DMS79 (cell line): ENCODE measurements around the gene COL25A1.

Experiments
- DNase-seq: peaks from one replicate; lab custom pipeline; 2025; lab: John Stamatoyannopoulos, UW

Gene COL25A1

GRCh38 chr4:109214622-109215301 is 87.7 kb downstream of the COL25A1 start:
- DNase-seq = no peak

DNA sequence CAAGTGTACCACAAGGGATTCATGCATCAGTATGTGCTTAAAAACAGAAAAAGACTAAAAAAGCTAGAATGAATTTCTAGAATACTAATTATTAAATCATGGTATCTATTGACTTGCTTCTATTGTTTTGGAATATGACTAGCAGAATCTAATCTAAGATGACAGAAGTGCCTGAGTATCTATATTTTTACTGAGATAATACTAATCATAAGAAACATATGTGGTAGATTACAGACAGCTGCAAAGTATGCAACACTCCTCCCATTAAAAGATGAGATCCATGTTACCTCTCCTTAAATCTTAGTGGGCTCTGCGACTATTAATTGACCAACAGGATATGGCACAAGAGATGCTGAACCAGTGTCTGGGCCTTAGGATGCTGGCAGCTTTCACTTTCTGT is 89.4 kb downstream of the COL25A1 start:
- no peak for DNase-seq

- no peak for DNase-seq
These were observed 90.8 kb downstream of the COL25A1 start for GRCh38 chr4:109211671-109212070.

- no peak for DNase-seq
These were observed 92.8 kb downstream of the COL25A1 start for GRCh38 chr4:109209647-109210046.

DNA sequence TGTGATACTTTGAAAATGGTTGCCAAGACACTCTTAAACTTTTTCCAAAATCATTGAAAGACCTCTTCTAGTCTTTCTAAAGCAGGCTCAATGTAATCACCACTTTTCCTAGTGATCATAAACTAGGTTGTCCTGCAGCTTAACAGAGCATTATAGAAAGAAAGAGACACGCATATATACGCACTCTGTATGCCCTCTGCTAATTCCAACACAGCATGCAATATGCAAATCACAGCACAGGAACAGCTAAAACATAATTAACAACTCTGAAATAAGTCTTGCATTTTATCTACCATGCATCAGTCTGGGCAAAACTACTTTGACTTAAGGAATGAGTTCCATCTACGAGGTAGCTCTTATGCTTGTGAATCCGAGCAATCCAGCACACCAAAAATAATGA is 94.6 kb downstream of the COL25A1 start:
- no peak for DNase-seq

DNA sequence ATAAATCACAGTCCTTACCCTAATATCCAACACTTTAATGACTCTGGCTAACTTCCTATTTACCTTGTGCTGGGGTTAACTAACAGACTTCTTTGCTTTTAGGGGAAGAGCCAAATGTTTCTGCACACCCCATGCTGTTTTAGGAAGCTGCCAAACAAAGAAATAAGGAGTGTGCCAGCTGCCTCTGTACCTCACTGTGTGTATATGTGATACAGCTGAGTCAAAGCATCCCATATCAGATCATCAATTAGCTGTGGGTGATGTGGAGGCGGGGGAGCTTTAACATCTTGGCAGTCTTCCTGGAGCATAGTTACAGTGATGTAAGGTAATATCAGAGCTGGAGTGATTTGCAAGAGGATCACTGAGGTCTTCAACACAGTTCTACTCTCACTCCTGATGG is 95.4 kb downstream of the COL25A1 start:
- no peak for DNase-seq

GRCh38 chr4:109206620-109207019 is 95.8 kb downstream of the COL25A1 start:
- DNase-seq = no peak

- DNase-seq = no peak
These were observed 97.3 kb downstream of the COL25A1 start for GRCh38 chr4:109205186-109205585.

DNA sequence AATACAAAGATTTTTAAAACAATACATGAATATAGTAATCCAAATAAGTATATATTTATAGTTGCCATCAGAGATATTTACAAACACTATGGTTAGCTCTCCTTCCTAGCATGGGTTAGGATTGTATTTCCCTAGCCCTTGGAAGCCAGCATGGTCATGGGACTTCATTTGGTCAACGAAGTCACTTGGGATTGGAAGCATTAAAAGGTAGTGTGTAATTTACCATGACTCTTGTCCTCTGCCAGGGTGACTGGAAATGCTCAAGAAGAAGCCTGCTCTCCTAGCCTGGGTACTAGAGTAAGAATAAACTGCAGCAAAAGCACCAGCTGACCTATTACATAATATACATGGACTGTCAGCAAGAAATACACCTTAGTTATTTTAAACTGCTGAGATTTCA is 102.9 kb downstream of the COL25A1 start:
- no peak for DNase-seq

DNA sequence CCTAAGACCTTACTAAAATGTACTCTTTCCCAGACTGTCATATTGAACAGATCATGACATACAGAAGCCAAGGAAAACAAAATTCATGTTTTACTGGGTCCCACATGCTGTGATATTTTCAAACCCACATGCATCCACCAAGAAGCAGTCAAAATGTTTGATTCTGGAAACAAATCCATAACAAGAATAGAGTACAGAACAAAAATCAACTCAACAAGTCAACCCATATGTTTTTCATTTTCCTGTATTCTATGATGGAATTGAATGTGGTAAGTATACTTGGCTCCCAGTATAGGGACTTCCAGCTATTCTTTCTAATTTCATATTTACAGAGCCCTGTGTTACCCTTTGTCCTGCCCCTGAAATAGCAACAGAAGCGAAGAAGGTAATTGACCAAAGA is 106.8 kb downstream of the COL25A1 start:
- DNase-seq = no peak

DNA sequence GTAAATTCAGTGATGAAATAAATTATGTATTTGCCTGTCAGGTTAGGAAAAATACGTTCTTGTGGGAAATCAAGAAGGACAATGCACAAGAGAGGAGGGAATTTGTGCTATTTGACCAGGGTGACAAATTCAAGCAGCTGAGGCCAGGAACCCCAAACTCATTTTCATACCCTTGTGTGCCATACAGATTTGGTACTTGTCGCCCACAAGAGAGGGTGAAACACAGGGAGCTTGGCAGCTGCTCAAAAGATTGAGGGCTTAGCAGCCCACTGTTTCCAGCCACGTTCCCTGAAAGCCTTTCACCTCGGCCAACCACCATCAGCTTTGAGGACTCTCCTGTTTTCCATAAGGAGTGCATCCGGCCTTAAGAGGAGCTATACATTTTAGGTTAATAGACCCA is 111.2 kb downstream of the COL25A1 start:
- no peak for DNase-seq

DNA sequence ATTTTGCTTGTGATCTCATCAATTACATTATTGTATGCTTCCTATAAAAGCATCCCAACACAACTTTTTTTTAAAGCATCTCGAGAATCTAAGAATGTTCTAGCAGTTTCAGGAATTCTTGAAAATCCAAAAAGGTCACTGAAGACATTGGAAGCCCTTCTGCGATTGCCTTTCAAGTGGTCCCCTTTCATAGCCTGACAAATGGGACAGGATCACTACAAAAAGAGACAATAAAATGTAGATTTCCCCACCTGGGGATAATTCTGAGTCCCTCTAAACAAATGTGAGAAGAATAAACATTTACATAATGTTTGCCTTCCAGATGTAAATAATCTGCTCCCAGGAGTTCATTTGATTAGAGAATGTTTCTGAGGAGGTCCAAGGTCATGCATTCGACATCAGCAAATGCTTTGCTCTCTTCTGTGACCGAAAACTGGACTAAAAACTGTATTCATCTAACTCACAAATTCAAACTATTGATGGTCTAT is 116.0 kb downstream of the COL25A1 start:
- DNase-seq = no peak

- DNase-seq = no peak
These were observed 116.5 kb downstream of the COL25A1 start for GRCh38 chr4:109185951-109186350.

DNA sequence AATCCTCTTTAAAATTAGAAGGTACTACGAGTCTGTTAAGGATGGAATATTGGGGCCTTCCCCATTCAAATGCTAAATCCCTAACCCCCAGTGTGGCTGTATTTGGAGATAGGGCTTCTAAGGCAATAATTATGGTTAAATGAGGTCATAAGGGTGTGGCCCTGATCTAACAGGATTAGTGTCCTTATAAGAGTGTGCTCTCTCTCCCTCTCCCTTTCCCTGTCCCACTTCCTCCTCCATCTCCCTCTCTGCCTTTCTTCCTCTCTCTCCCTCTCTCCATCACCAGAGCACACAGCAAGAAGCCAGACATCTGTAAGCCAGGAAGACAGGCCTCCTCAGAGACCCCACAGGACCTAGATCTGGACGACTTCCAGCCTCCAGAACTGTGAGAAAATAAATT is 116.9 kb downstream of the COL25A1 start:
- DNase-seq = no peak

DNA sequence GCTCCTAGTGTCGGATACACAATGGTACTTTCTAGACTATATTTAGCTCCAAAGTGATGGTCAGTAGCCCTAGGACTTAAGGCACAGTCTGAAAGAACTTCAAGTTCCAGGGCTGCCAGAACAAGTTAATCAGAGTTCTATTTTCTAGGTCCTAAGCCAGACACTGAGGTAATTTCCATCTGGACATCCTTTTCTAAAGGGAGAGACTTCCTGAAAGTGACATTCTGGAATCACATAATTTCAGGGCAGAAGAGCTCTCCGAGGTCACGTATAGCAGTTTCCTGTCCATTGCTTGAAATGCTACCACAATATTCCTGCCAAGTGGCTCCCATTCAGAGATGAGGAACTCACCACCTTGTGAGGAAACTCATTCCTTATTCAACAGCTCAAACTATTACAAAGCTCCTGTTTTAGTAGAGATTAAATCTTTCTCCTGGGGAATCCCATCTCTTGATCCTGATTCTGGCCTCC is 117.9 kb downstream of the COL25A1 start:
- DNase-seq = no peak

- DNase-seq = no peak
These were observed 118.4 kb downstream of the COL25A1 start for GRCh38 chr4:109183931-109184490.

- DNase-seq = no peak
These were observed 119.8 kb downstream of the COL25A1 start for GRCh38 chr4:109182696-109183095.

- DNase-seq = no peak
These were observed 123.4 kb downstream of the COL25A1 start for GRCh38 chr4:109179061-109179460.

- DNase-seq = no peak
These were observed 125.2 kb downstream of the COL25A1 start for GRCh38 chr4:109177096-109177810.

DNA sequence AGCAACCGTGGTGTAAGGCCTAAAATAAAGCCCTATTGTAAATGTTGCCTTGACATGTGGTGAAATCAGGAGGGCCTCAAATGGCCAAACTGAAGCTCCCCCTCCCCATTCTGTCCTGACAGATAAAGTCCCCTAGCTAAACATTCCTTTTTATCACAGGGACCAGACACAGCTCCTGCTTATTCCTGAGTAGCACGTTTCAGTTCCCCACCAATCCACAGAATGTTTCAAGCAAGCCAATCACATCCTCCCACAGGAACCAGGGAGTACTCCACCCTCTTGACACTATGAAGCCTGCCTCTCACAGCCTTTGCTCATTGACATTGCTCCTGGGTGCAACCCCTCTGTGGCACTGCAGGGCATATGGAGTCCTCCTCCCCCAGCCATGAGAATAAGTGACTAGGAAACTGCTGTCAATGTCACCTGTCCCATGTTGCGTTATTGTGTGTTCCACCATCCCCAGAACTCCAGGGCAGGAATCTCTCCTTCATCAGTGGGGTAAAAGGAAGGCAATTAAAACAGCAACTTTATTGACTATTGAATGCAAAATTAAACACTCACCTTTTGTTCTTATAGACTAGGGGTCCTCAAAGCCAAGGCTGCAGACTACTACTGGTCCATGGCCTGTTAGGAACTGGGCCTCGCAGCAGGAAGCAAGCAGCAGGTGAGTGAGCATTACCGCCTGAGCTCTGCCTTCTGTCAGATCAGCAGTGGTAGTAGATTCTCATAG is 128.1 kb downstream of the COL25A1 start:
- DNase-seq = no peak

GRCh38 chr4:109172301-109172700 is 130.2 kb downstream of the COL25A1 start:
- DNase-seq = no peak

GRCh38 chr4:109171070-109171469 is 131.4 kb downstream of the COL25A1 start:
- DNase-seq = no peak

- no peak for DNase-seq
These were observed 133.3 kb downstream of the COL25A1 start for GRCh38 chr4:109169170-109169569.
